ENCODE measurements around the gene AKR1A1.
"Not testable (repeated sequence)": the region's sequence is repeated elsewhere in the genome, so short reads cannot be mapped to it uniquely, and the experiment has no call there.

The AKR1A1 gene

GRCh38 chr1:45550401-45551351 is at the start of gene AKR1A1:
AKR1A1 (plus strand) TSS chr1:45550826; CDS start chr1:45561795, 10,969 bp downstream.
- peak; percentile 52 for FAIRE-seq

- no peak for FAIRE-seq
Measured at GRCh38 chr1:45501505-45501859, 49.1 kb upstream of the AKR1A1 start.

- FAIRE-seq, result no peak
Measured at GRCh38 chr1:45503462-45504360, 46.9 kb upstream of the AKR1A1 start.

GRCh38 chr1:45507195-45507594 is 43.4 kb upstream of the AKR1A1 start:
- FAIRE-seq, result no peak

GRCh38 chr1:45507893-45508292 is 42.7 kb upstream of the AKR1A1 start:
- FAIRE-seq, result no peak

- FAIRE-seq, result peak; percentile 63
Measured at GRCh38 chr1:45508295-45509151, 42.1 kb upstream of the AKR1A1 start.

GRCh38 chr1:45510036-45510971 is 40.3 kb upstream of the AKR1A1 start:
- no peak for FAIRE-seq

- no peak for FAIRE-seq
Measured at GRCh38 chr1:45510972-45511527, 39.6 kb upstream of the AKR1A1 start.

- peak; percentile 17 for FAIRE-seq
Measured at GRCh38 chr1:45512641-45513054, 38.0 kb upstream of the AKR1A1 start.

GRCh38 chr1:45513532-45514260 is 36.9 kb upstream of the AKR1A1 start:
- not testable (repeated sequence) for FAIRE-seq

GRCh38 chr1:45516036-45516435 is 34.6 kb upstream of the AKR1A1 start:
- no peak for FAIRE-seq

GRCh38 chr1:45516465-45516864 is 34.2 kb upstream of the AKR1A1 start:
- FAIRE-seq, result no peak

- FAIRE-seq, result not testable (repeated sequence)
Measured at GRCh38 chr1:45518366-45518765, 32.3 kb upstream of the AKR1A1 start.

GRCh38 chr1:45518910-45519309 is 31.7 kb upstream of the AKR1A1 start:
- no peak for FAIRE-seq

GRCh38 chr1:45519774-45520173 is 30.9 kb upstream of the AKR1A1 start:
- not testable (repeated sequence) for FAIRE-seq

GRCh38 chr1:45521413-45522323 is 29.0 kb upstream of the AKR1A1 start, which contains the start of gene PRDX1:
PRDX1 (minus strand) TSS chr1:45521884; CDS start chr1:45519043, 2,841 bp downstream.
- peak; percentile 84 for FAIRE-seq

GRCh38 chr1:45522324-45523104 is 28.1 kb upstream of the AKR1A1 start:
- FAIRE-seq, result peak; percentile 77

- not testable (repeated sequence) for FAIRE-seq
Measured at GRCh38 chr1:45523516-45523915, 27.1 kb upstream of the AKR1A1 start.

Data from G401.6 (cell line).